Dermis microvascular lymphatic vessel endothelial cell (primary cell): ENCODE data around the gene TTYH1. TPM values are rescaled to one million over a fixed set of nuclear protein-coding genes. Genes with fewer than 3 reads are reported as not detected.
"Not testable (repeated sequence)": the region's sequence is repeated elsewhere in the genome, so short reads cannot be mapped to it uniquely, and the experiment has no call there.

Source experiments
- DNase-seq, 2 donors: peaks; one replicate each; pipeline versions ENCODE4 v3.0.0 to v3.0.0-alpha.2; 2010; ENCODE audit warnings: low read depth in 2 of 2
- total RNA-seq: library from RNA; depleted of rRNA; stranded (reverse); fragments of >200 nt; gene quantifications from 2 replicates; pipeline ENCODE4 v1.2.1, GENCODE V29; 2014

TTYH1 gene
- total RNA-seq, 1 donor from 2014 or later: not detected

- no peak for DNase-seq
These were observed 44.3 kb downstream of the TTYH1 start for GRCh38 chr19:54459282-54460229.

- DNase-seq: no peak
These were observed 45.2 kb downstream of the TTYH1 start for GRCh38 chr19:54460230-54461005.

GRCh38 chr19:54461210-54461609 is 45.9 kb downstream of the TTYH1 start:
- no peak for DNase-seq

- no peak for DNase-seq
These were observed 46.3 kb downstream of the TTYH1 start for GRCh38 chr19:54461613-54462012.

GRCh38 chr19:54462047-54462654 is 46.9 kb downstream of the TTYH1 start:
- no peak for DNase-seq

GRCh38 chr19:54462655-54463530 is 47.6 kb downstream of the TTYH1 start:
- peak in 1 of 2 donors; percentile 76 for DNase-seq

GRCh38 chr19:54463531-54464043 is 48.3 kb downstream of the TTYH1 start, which contains the start of gene LENG9:
TSS of gene LENG9 (minus strand) at chr19:54463778. CDS start at chr19:54463526, 252 bp downstream.
- DNase-seq: peak; percentile 94 to 99

- peak in 1 of 2 donors; percentile 66 for DNase-seq
These were observed 48.9 kb downstream of the TTYH1 start for GRCh38 chr19:54464044-54464629.

- peak in 1 of 2 donors; percentile 78 for DNase-seq
These were observed 49.6 kb downstream of the TTYH1 start for GRCh38 chr19:54464630-54465425.

GRCh38 chr19:54465426-54466109 is 50.3 kb downstream of the TTYH1 start:
- DNase-seq: no peak

GRCh38 chr19:54466110-54466480 is 50.8 kb downstream of the TTYH1 start:
- not testable (repeated sequence) for DNase-seq

- DNase-seq: peak in 1 of 2 donors; percentile 79
These were observed 54.3 kb downstream of the TTYH1 start for GRCh38 chr19:54469496-54469934.

GRCh38 chr19:54470276-54470887 is 55.1 kb downstream of the TTYH1 start:
- DNase-seq: no peak

- peak; percentile 75 to 79 for DNase-seq
These were observed 55.9 kb downstream of the TTYH1 start for GRCh38 chr19:54470991-54471782.

GRCh38 chr19:54473071-54473891 is 58.0 kb downstream of the TTYH1 start, which contains the start of gene CDC42EP5:
TSS of gene CDC42EP5 (minus strand) at chr19:54473296. CDS start at chr19:54465547, 7,749 bp downstream.
- peak in 1 of 2 donors; percentile 83 for DNase-seq

GRCh38 chr19:54473892-54474372 is 58.7 kb downstream of the TTYH1 start:
- DNase-seq: no peak
